Left forelimb (tissue), 1 donor: ENCODE measurements around the gene HSPA12B.
"Not testable (repeated sequence)": the region's sequence is repeated elsewhere in the genome, so short reads cannot be mapped to it uniquely, and the experiment has no call there.

Experiments
- DNase-seq: peaks from one replicate; pipeline ENCODE4 v3.0.0-alpha.2; 2018; ENCODE audit warnings: low spot score

HSPA12B gene

GRCh38 chr20:3786665-3787323 lies 54.3 kb downstream of the HSPA12B start, which contains the start of gene CENPB:
CENPB (minus strand) TSS chr20:3786740; CDS start chr20:3786483, 257 bp downstream.
- peak; percentile 94 for DNase-seq

GRCh38 chr20:3787324-3788014 lies 55.0 kb downstream of the HSPA12B start:
- no peak for DNase-seq

- no peak for DNase-seq
Measured at GRCh38 chr20:3788685-3789155, 56.2 kb downstream of the HSPA12B start.

GRCh38 chr20:3789201-3789600 lies 56.7 kb downstream of the HSPA12B start:
- not testable (repeated sequence) for DNase-seq

- DNase-seq, result not testable (repeated sequence)
Measured at GRCh38 chr20:3794168-3794567, 61.7 kb downstream of the HSPA12B start.

GRCh38 chr20:3794701-3795420 lies 62.4 kb downstream of the HSPA12B start:
- no peak for DNase-seq

GRCh38 chr20:3795511-3796468 lies 63.3 kb downstream of the HSPA12B start, which contains the start of gene CDC25B:
CDC25B (plus strand) TSS chr20:3796310; CDS start chr20:3796532, 222 bp downstream.
- peak; percentile 97 for DNase-seq

GRCh38 chr20:3796477-3797225 lies 64.2 kb downstream of the HSPA12B start:
- DNase-seq, result no peak

- no peak for DNase-seq
Measured at GRCh38 chr20:3797226-3797545, 64.7 kb downstream of the HSPA12B start.

GRCh38 chr20:3797592-3798372 lies 65.3 kb downstream of the HSPA12B start:
- no peak for DNase-seq

- DNase-seq, result no peak
Measured at GRCh38 chr20:3798373-3798768, 65.9 kb downstream of the HSPA12B start.

GRCh38 chr20:3798908-3799248 lies 66.4 kb downstream of the HSPA12B start:
- DNase-seq, result no peak

- DNase-seq, result no peak
Measured at GRCh38 chr20:3800256-3800877, 67.9 kb downstream of the HSPA12B start.

GRCh38 chr20:3800878-3801260 lies 68.4 kb downstream of the HSPA12B start:
- no peak for DNase-seq

GRCh38 chr20:3801299-3801698 lies 68.8 kb downstream of the HSPA12B start:
- no peak for DNase-seq

- no peak for DNase-seq
Measured at GRCh38 chr20:3801846-3802245, 69.4 kb downstream of the HSPA12B start.
